SK-N-MC (cell line): ENCODE results near the gene RLN1.
"Not testable (repeated sequence)": the region's sequence is repeated elsewhere in the genome, so short reads cannot be mapped to it uniquely, and the experiment has no call there.

ENCODE experiments used
- DNase-seq: peaks from one replicate; pipeline ENCODE4 v3.0.0-alpha.2; 2011; ENCODE audit warnings: low read depth, low spot score
- H3K27ac ChIP-seq: fragments of 200-600 bp; sonication (generic); 2 replicates; pipeline ENCODE4 v1.5.1; 2016; ENCODE audit warnings: mixed run types
- H3K36me3 ChIP-seq: fragments of 200-600 bp; sonication (generic); 2 replicates; pipeline ENCODE4 v1.6.1; 2017; ENCODE audit warnings: antibody characterized with exemption, low read length, mixed read lengths; ENCODE audit not compliant: insufficient read depth
- H3K4me3 ChIP-seq: fragments of 200-600 bp; sonication (generic); 2 replicates; pipeline ENCODE4 v1.5.1; 2016
- H3K9ac ChIP-seq: fragments of 200-600 bp; sonication (generic); 2 replicates; pipeline ENCODE4 v1.8.0; 2017; ENCODE audit warnings: mixed run types, mixed read lengths; ENCODE audit not compliant: insufficient read length
- H3K9me3 ChIP-seq: fragments of 200-600 bp; sonication (generic); 2 replicates; pipeline ENCODE4 v1.6.1; 2017; ENCODE audit warnings: low read depth, mild to moderate bottlenecking, antibody characterized with exemption, low read length, moderate library complexity, mixed read lengths
- EZH2 ChIP-seq: fragments of 200-600 bp; sonication (generic); IDR thresholded peaks from one replicate; pipeline ENCODE4 v1.6.1; 2017; ENCODE audit warnings: antibody characterized with exemption
- FOXP2 ChIP-seq: optimal IDR thresholded peaks from 2 replicates; pipeline ENCODE3; 2011; ENCODE audit warnings: mild to moderate bottlenecking, moderate library complexity; ENCODE audit not compliant: insufficient read depth; ENCODE audit errors: extremely low read length, control extremely low read depth
- POLR2AphosphoS5 ChIP-seq: IDR thresholded peaks from 2 replicates; pipeline ENCODE4 v1.6.1; 2012; ENCODE audit warnings: mild to moderate bottlenecking, low read depth, low read length, borderline replicate concordance

RLN1 gene

GRCh38 chr9:5326893-5327548 is 12.7 kb downstream of the RLN1 start:
- no peak overlapping the region for H3K27ac ChIP-seq
- no peaks in the 10 kb centered on the region for H3K9me3 ChIP-seq
- no peak overlapping the region for H3K4me3 ChIP-seq
- no peak overlapping the region for H3K9ac ChIP-seq
- TF ChIP-seq FOXP2 = no peak
- no peak for TF ChIP-seq POLR2AphosphoS5
- TF ChIP-seq EZH2 = no peak
- H3K36me3 ChIP-seq = no peaks in the 10 kb centered on the region
- DNase-seq = no peak

GRCh38 chr9:5326187-5326586 is 13.5 kb downstream of the RLN1 start:
- no peaks in the 10 kb centered on the region for H3K9me3 ChIP-seq
- no peak overlapping the region for H3K4me3 ChIP-seq
- no peak overlapping the region for H3K27ac ChIP-seq
- DNase-seq = no peak
- H3K9ac ChIP-seq = no peak overlapping the region
- no peaks in the 10 kb centered on the region for H3K36me3 ChIP-seq
- no peak for TF ChIP-seq EZH2
- no peak for TF ChIP-seq POLR2AphosphoS5

- DNase-seq = not testable (repeated sequence)
Observed at GRCh38 chr9:5321601-5322000, 18.1 kb downstream of the RLN1 start.

GRCh38 chr9:5321058-5321457 is 18.6 kb downstream of the RLN1 start:
- no peak for DNase-seq
- H3K9ac ChIP-seq = no peak overlapping the region
- H3K4me3 ChIP-seq = no peak overlapping the region
- no peaks in the 10 kb centered on the region for H3K36me3 ChIP-seq
- TF ChIP-seq EZH2 (no peak), FOXP2 (no peak), POLR2AphosphoS5 (no peak)
- no peaks in the 10 kb centered on the region for H3K9me3 ChIP-seq
- H3K27ac ChIP-seq = no peak overlapping the region

More at GRCh38 chr9:5321601-5322000, 18.1 kb downstream of the RLN1 start:
- not testable (repeated sequence) for H3K9me3 ChIP-seq, H3K4me3 ChIP-seq, H3K9ac ChIP-seq, H3K36me3 ChIP-seq, H3K27ac ChIP-seq

GRCh38 chr9:5316406-5316805 is 23.3 kb downstream of the RLN1 start:
- not testable (repeated sequence) for H3K36me3 ChIP-seq, H3K27ac ChIP-seq, H3K9ac ChIP-seq, H3K4me3 ChIP-seq, DNase-seq, H3K9me3 ChIP-seq

GRCh38 chr9:5315187-5315923 is 24.3 kb downstream of the RLN1 start:
- TF ChIP-seq FOXP2 (no peak), POLR2AphosphoS5 (no peak), EZH2 (no peak)
- Histone ChIP-seq H3K9me3 (no peaks in the 10 kb centered on the region; the same call in 1 of the 2 replicates), H3K4me3 (no peak overlapping the region), H3K27ac (no peak overlapping the region), H3K36me3 (no peaks in the 10 kb centered on the region), H3K9ac (no peak overlapping the region)
- DNase-seq = no peak

- no peak for DNase-seq
- no peaks in the 10 kb centered on the region for H3K36me3 ChIP-seq
- no peak overlapping the region for H3K9ac ChIP-seq
- TF ChIP-seq EZH2 (no peak), FOXP2 (no peak), POLR2AphosphoS5 (no peak)
- H3K9me3 ChIP-seq = no peaks in the 10 kb centered on the region; the same call in 1 of the 2 replicates
- no peak overlapping the region for H3K4me3 ChIP-seq
- no peak overlapping the region for H3K27ac ChIP-seq
Observed at GRCh38 chr9:5310851-5311250, 28.8 kb downstream of the RLN1 start.

GRCh38 chr9:5305741-5306140 is 33.9 kb downstream of the RLN1 start:
- Histone ChIP-seq H3K9me3 (no peaks in the 10 kb centered on the region), H3K27ac (no peak overlapping the region), H3K36me3 (no peaks in the 10 kb centered on the region), H3K9ac (no peak overlapping the region), H3K4me3 (no peak overlapping the region)
- no peak for TF ChIP-seq EZH2
- no peak for TF ChIP-seq FOXP2
- no peak for TF ChIP-seq POLR2AphosphoS5
- DNase-seq = no peak

GRCh38 chr9:5303840-5304795 is 35.6 kb downstream of the RLN1 start, which contains the start of gene RLN2:
TSS of gene RLN2 (minus strand) at chr9:5304716. CDS start at chr9:5304580, 136 bp downstream.
- not testable (repeated sequence) for DNase-seq, H3K9me3 ChIP-seq

More at GRCh38 chr9:5303840-5304795, 35.6 kb downstream of the RLN1 start, which contains the start of gene RLN2:
- not testable (repeated sequence) for H3K9ac ChIP-seq, H3K27ac ChIP-seq, H3K36me3 ChIP-seq, H3K4me3 ChIP-seq
